ENCODE measurements around the gene GMDS. TPM values are rescaled to one million over a fixed set of nuclear protein-coding genes. Genes with fewer than 3 reads are reported as not detected.

Gene GMDS
- total and polyA plus RNA-seq, 2 donors (not counting 1 experiment from before 2014, with no cell fraction given), result 12.7 to 34.5 TPM

DNA sequence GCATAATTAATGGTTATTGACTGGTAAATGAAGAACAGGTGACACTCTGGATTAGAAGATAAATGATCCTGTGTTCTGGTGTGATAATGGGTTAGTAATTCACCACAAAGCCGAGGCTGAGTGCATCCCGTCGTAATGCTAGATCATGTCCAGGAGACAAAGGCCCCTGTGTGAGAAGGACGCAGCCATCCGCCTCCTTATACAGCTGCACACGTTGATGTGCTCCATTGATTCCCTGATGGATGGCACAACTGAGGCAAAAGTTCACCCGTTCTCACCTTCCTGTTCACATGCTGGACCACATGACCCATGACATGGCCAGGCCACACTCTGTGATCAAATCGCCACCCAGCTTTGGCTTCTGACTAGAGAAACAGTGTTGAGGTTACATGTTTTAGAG is 499.6 kb downstream of the GMDS start:
- Histone ChIP-seq H3K4me1 (ENCODE audit: control insufficient read depth, extremely low read depth, insufficient read depth, low read length) (no peaks in the 10 kb centered on the region), H4K20me1 (ENCODE audit: control insufficient read depth, extremely low read depth, insufficient read depth, low read length) (no peaks in the 10 kb centered on the region), H3K9ac (ENCODE audit: insufficient read depth, low read length) (no peak overlapping the region), H3K27ac (ENCODE audit: insufficient read depth, low read length) (no peak overlapping the region), H3K36me3 (ENCODE audit: control insufficient read depth, insufficient read depth, low read length) (no peaks in the 10 kb centered on the region), H3K9me3 (ENCODE audit: control insufficient read depth, insufficient read depth, low read depth, low read length) (no peaks in the 10 kb centered on the region), H3K4me2 (ENCODE audit: extremely low read depth, insufficient read depth, low read length) (no peak overlapping the region), H3K79me2 (ENCODE audit: control insufficient read depth, insufficient read depth, low read length) (no peaks in the 10 kb centered on the region), H3K27me3 (ENCODE audit: control insufficient read depth, insufficient read depth, low read length) (no peaks in the 10 kb centered on the region), H2AFZ (ENCODE audit: low read length) (no peak overlapping the region), H3K4me3 (replicated peaks in 1 of 4; ENCODE audit: control extremely low read depth in 1 of 4, insufficient read depth in 1 of 4, low read depth in 3 of 4, low read length in 4 of 4) (no peak overlapping the region)
- no peak for DNase-seq (ENCODE audit: low read depth in 2 of 2)
- TF ChIP-seq EZH2 (IDR thresholded peaks at IDR 0.05; ENCODE audit: low read length, missing control alignments), result no peak
- TF ChIP-seq, protein P1, sequence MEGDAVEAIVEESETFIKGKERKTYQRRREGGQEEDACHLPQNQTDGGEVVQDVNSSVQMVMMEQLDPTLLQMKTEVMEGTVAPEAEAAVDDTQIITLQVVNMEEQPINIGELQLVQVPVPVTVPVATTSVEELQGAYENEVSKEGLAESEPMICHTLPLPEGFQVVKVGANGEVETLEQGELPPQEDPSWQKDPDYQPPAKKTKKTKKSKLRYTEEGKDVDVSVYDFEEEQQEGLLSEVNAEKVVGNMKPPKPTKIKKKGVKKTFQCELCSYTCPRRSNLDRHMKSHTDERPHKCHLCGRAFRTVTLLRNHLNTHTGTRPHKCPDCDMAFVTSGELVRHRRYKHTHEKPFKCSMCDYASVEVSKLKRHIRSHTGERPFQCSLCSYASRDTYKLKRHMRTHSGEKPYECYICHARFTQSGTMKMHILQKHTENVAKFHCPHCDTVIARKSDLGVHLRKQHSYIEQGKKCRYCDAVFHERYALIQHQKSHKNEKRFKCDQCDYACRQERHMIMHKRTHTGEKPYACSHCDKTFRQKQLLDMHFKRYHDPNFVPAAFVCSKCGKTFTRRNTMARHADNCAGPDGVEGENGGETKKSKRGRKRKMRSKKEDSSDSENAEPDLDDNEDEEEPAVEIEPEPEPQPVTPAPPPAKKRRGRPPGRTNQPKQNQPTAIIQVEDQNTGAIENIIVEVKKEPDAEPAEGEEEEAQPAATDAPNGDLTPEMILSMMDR (conservative IDR thresholded peaks at IDR 0.05 in 1 of 2, IDR thresholded peaks at IDR 0.05 in 1 of 2; ENCODE audit: low read depth in 1 of 2, low read length in 2 of 2), result no peak

DNA sequence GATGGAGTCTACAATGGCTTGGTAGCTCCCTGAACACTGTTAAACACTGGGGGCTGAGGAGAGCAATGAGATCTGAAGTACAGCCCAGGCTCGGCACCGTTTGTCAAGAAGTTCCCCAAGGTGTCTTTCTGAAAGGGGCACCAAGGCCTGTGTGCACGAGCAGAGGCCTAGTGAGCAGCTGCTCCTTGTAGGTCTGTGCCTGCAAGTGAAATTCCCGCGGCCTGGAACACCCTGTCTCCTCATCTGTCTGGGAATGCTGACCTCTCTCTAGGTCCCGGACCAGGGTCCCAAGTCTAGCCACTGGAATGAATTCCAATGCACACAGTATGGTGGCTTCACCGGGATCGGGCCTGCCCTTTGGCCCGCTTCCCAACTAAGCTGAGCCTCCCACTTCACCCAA is 500.9 kb downstream of the GMDS start:
- Histone ChIP-seq H3K27ac (ENCODE audit: insufficient read depth, low read length) (no peak overlapping the region), H3K4me1 (ENCODE audit: control insufficient read depth, extremely low read depth, insufficient read depth, low read length) (no peaks in the 10 kb centered on the region), H3K4me2 (ENCODE audit: extremely low read depth, insufficient read depth, low read length) (no peak overlapping the region), H3K79me2 (ENCODE audit: control insufficient read depth, insufficient read depth, low read length) (no peaks in the 10 kb centered on the region), H2AFZ (ENCODE audit: low read length) (no peak overlapping the region), H3K9me3 (ENCODE audit: control insufficient read depth, insufficient read depth, low read depth, low read length) (no peaks in the 10 kb centered on the region), H3K27me3 (ENCODE audit: control insufficient read depth, insufficient read depth, low read length) (no peaks in the 10 kb centered on the region), H3K9ac (ENCODE audit: insufficient read depth, low read length) (no peak overlapping the region), H3K4me3 (replicated peaks in 1 of 4; ENCODE audit: control extremely low read depth in 1 of 4, insufficient read depth in 1 of 4, low read depth in 3 of 4, low read length in 4 of 4) (no peak overlapping the region), H3K36me3 (ENCODE audit: control insufficient read depth, insufficient read depth, low read length) (no peaks in the 10 kb centered on the region), H4K20me1 (ENCODE audit: control insufficient read depth, extremely low read depth, insufficient read depth, low read length) (no peaks in the 10 kb centered on the region)
- no peak for DNase-seq (ENCODE audit: low read depth in 2 of 2)
- no peak for TF ChIP-seq EZH2 (IDR thresholded peaks at IDR 0.05; ENCODE audit: low read length, missing control alignments)
- TF ChIP-seq, protein P1 (conservative IDR thresholded peaks at IDR 0.05 in 1 of 2, IDR thresholded peaks at IDR 0.05 in 1 of 2; ENCODE audit: low read depth in 1 of 2, low read length in 2 of 2), result no peak

DNA sequence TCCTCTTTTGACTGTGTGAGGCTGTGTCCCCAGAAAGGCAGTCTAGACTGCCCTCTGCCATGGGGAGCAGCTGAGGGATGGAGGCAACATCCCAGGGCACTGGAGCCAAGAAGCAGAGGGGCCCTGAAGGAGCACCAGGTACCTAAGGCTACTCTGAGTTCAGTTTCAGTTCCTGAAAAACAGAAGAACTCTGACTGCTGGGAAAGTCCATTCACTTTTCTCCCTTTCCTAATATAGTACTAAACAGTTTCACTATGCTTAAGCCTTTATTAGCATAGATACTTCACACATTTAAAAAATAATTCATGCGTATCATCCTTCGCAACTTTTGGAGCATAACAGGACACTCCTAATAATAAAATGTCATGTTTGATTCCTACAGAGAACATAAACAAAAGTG is 505.7 kb downstream of the GMDS start:
- DNase-seq (ENCODE audit: low read depth in 2 of 2), result no peak
- no peaks in the 10 kb centered on the region for H3K79me2 ChIP-seq (ENCODE audit: control insufficient read depth, insufficient read depth, low read length)
- no peak overlapping the region for H2AFZ ChIP-seq (ENCODE audit: low read length)
- no peak overlapping the region for H3K4me3 ChIP-seq (replicated peaks in 1 of 4; ENCODE audit: control extremely low read depth in 1 of 4, insufficient read depth in 1 of 4, low read depth in 3 of 4, low read length in 4 of 4)
- no peak overlapping the region for H3K27ac ChIP-seq (ENCODE audit: insufficient read depth, low read length)
- H3K4me2 ChIP-seq (ENCODE audit: extremely low read depth, insufficient read depth, low read length), result no peak overlapping the region
- no peaks in the 10 kb centered on the region for H3K36me3 ChIP-seq (ENCODE audit: control insufficient read depth, insufficient read depth, low read length)
- H3K27me3 ChIP-seq (ENCODE audit: control insufficient read depth, insufficient read depth, low read length), result no peaks in the 10 kb centered on the region
- no peak overlapping the region for H3K9ac ChIP-seq (ENCODE audit: insufficient read depth, low read length)
- no peaks in the 10 kb centered on the region for H3K9me3 ChIP-seq (ENCODE audit: control insufficient read depth, insufficient read depth, low read depth, low read length)
- TF ChIP-seq, protein P1 (conservative IDR thresholded peaks at IDR 0.05 in 1 of 2, IDR thresholded peaks at IDR 0.05 in 1 of 2; ENCODE audit: low read depth in 1 of 2, low read length in 2 of 2), result no peak
- TF ChIP-seq EZH2 (IDR thresholded peaks at IDR 0.05; ENCODE audit: low read length, missing control alignments), result no peak
- H3K4me1 ChIP-seq (ENCODE audit: control insufficient read depth, extremely low read depth, insufficient read depth, low read length), result no peaks in the 10 kb centered on the region
- no peaks in the 10 kb centered on the region for H4K20me1 ChIP-seq (ENCODE audit: control insufficient read depth, extremely low read depth, insufficient read depth, low read length)

Measured in fibroblast of lung (primary cell).